H9 (cell line): Measurements from ENCODE around the gene IFT81. TPM values are rescaled to one million over a fixed set of nuclear protein-coding genes. Genes with fewer than 3 reads are reported as not detected.
"Not testable (repeated sequence)": the region's sequence is repeated elsewhere in the genome, so short reads cannot be mapped to it uniquely, and the experiment has no call there.

Experiments
- DNase-seq: peaks from one replicate; pipeline ENCODE4 v3.0.0-alpha.2; 2017
- H2AFZ ChIP-seq: one replicate; pipeline ENCODE4 v1.6.1; 2013; ENCODE audit warnings: mild to moderate bottlenecking, low read length, control low read depth, moderate library complexity
- H2AK5ac ChIP-seq: 2 replicates; pipeline ENCODE4 v1.6.1; 2013; ENCODE audit warnings: low read length, control low read depth, mixed read lengths; ENCODE audit not compliant: insufficient read length
- H2BK120ac ChIP-seq: one replicate; pipeline ENCODE4 v1.6.1; 2013; ENCODE audit warnings: low read depth, mild to moderate bottlenecking, low read length, control low read depth, inconsistent platforms; ENCODE audit not compliant: poor library complexity, severe bottlenecking
- H2BK12ac ChIP-seq: 2 replicates; pipeline ENCODE4 v1.6.1; 2013; ENCODE audit warnings: low read length, control low read depth, mixed read lengths, low read depth; ENCODE audit not compliant: insufficient read length
- H2BK15ac ChIP-seq: 2 replicates; pipeline ENCODE4 v1.6.1; 2013; ENCODE audit warnings: low read depth, low read length, control low read depth
- H2BK20ac ChIP-seq: one replicate; pipeline ENCODE4 v1.6.1; 2013; ENCODE audit warnings: low read depth, mild to moderate bottlenecking, low read length, control low read depth, inconsistent platforms; ENCODE audit not compliant: poor library complexity, severe bottlenecking
- H2BK5ac ChIP-seq: 2 replicates; pipeline ENCODE4 v1.6.1; 2013; ENCODE audit warnings: low read length, control low read depth, mixed read lengths; ENCODE audit not compliant: insufficient read length
- H3K14ac ChIP-seq: 2 replicates; pipeline ENCODE4 v1.6.1; 2013; ENCODE audit warnings: low read length, control low read depth; ENCODE audit not compliant: insufficient read depth
- H3K18ac ChIP-seq: 2 replicates; pipeline ENCODE4 v1.6.1; 2013; ENCODE audit warnings: low read depth, mild to moderate bottlenecking, mixed read lengths, low read length, control low read depth; ENCODE audit not compliant: insufficient read length
- H3K23ac ChIP-seq: 2 replicates; pipeline ENCODE4 v1.6.1; 2013; ENCODE audit warnings: low read length, control low read depth, mixed read lengths, low read depth; ENCODE audit not compliant: insufficient read length
- H3K23me2 ChIP-seq: 2 replicates; pipeline ENCODE4 v1.6.1; 2013; ENCODE audit warnings: low read depth, mild to moderate bottlenecking, mixed read lengths, low read length, control low read depth; ENCODE audit not compliant: insufficient read length, poor library complexity, severe bottlenecking
- H3K27ac ChIP-seq: 2 replicates; pipeline ENCODE4 v1.5.1; 2013; ENCODE audit warnings: low read length, control low read depth, mixed read lengths, low read depth; ENCODE audit not compliant: insufficient read length
- H3K27me3 ChIP-seq: 2 replicates; pipeline ENCODE4 v1.6.1; 2013; ENCODE audit warnings: low read length, control low read depth, inconsistent platforms; ENCODE audit not compliant: insufficient read depth
- H3K4ac ChIP-seq: 2 replicates; pipeline ENCODE4 v1.6.1; 2013; ENCODE audit warnings: low read depth, mild to moderate bottlenecking, control low read depth, inconsistent platforms, low read length, moderate library complexity
- H3K4me1 ChIP-seq: 2 replicates; pipeline ENCODE4 v1.6.1; 2013; ENCODE audit warnings: low read length, control low read depth, inconsistent platforms; ENCODE audit not compliant: insufficient read depth
- H3K4me2 ChIP-seq: 2 replicates; pipeline ENCODE4 v1.6.1; 2013; ENCODE audit warnings: low read length, control low read depth, mixed read lengths; ENCODE audit not compliant: insufficient read length, insufficient read depth
- H3K56ac ChIP-seq: 2 replicates; pipeline ENCODE4 v1.6.1; 2013; ENCODE audit warnings: low read depth, mild to moderate bottlenecking, mixed read lengths, low read length, control low read depth; ENCODE audit not compliant: insufficient read length
- H3K79me1 ChIP-seq: 2 replicates; pipeline ENCODE4 v1.6.1; 2013; ENCODE audit warnings: low read depth, mild to moderate bottlenecking, moderate library complexity, low read length, control low read depth, inconsistent platforms; ENCODE audit not compliant: insufficient read depth, poor library complexity, severe bottlenecking
- H3K79me2 ChIP-seq: 2 replicates; pipeline ENCODE4 v1.6.1; 2013; ENCODE audit warnings: low read length, control low read depth, inconsistent platforms; ENCODE audit not compliant: insufficient read depth
- H3K9ac ChIP-seq: 2 replicates; pipeline ENCODE4 v1.6.1; 2013; ENCODE audit warnings: low read length, control low read depth, mixed read lengths; ENCODE audit not compliant: insufficient read length; ENCODE audit errors: extremely low read depth
- H3K9me3 ChIP-seq: one replicate; pipeline ENCODE4 v1.6.1; 2013; ENCODE audit warnings: low read depth, low read length, inconsistent platforms; ENCODE audit not compliant: control insufficient read depth
- H3T11ph ChIP-seq: one replicate; pipeline ENCODE4 v1.6.1; 2013; ENCODE audit warnings: mild to moderate bottlenecking, low read length, control low read depth, inconsistent platforms
- H4K20me1 ChIP-seq: one replicate; pipeline ENCODE4 v1.6.1; 2013; ENCODE audit not compliant: control insufficient read depth, insufficient read length, insufficient read depth
- H4K5ac ChIP-seq: 2 replicates; pipeline ENCODE4 v1.6.1; 2013; ENCODE audit warnings: low read depth, mild to moderate bottlenecking, mixed read lengths, low read length, control low read depth; ENCODE audit not compliant: insufficient read length
- H4K8ac ChIP-seq: replicated peaks from 2 replicates; pipeline ENCODE4 v1.6.1; 2013; ENCODE audit warnings: low read length, control low read depth, mixed read lengths, low read depth; ENCODE audit not compliant: insufficient read length
- H4K91ac ChIP-seq: 2 replicates; pipeline ENCODE4 v1.6.1; 2013; ENCODE audit warnings: low read depth, mild to moderate bottlenecking, moderate library complexity, mixed read lengths, low read length, control low read depth; ENCODE audit not compliant: insufficient read length
- H3K27ac Mint-ChIP-seq, 3 experiments: 2 replicates in 2 of 3; 3 replicates in 1 of 3; pipeline ENCODE4 v1.8.0; 2020 to 2021; ENCODE audit warnings: mixed read lengths in 3 of 3, mild to moderate bottlenecking in 1 of 3, moderate library complexity in 1 of 3
- H3K27me3 Mint-ChIP-seq: 2 replicates; pipeline ENCODE4 v1.8.0; 2021; ENCODE audit warnings: low read depth, mild to moderate bottlenecking, moderate library complexity, mixed read lengths
- H3K36me3 Mint-ChIP-seq, 3 experiments: 2 replicates in 2 of 3; 3 replicates in 1 of 3; pipeline ENCODE4 v1.8.0; 2020 to 2021; ENCODE audit warnings: low read depth in 3 of 3, mixed read lengths in 3 of 3; ENCODE audit not compliant: insufficient read depth in 1 of 3
- H3K4me1 Mint-ChIP-seq, 2 experiments: 2 replicates each; pipeline ENCODE4 v1.8.0; 2020; ENCODE audit warnings: mixed read lengths in 2 of 2
- H3K4me3 Mint-ChIP-seq, 2 experiments: 2 replicates in 1 of 2; 3 replicates in 1 of 2; pipeline ENCODE4 v1.8.0; 2020 to 2021; ENCODE audit warnings: mild to moderate bottlenecking in 2 of 2, mixed read lengths in 2 of 2, moderate library complexity in 1 of 2
- H3K9me3 Mint-ChIP-seq, 2 experiments: 2 replicates in 1 of 2; 3 replicates in 1 of 2; pipeline ENCODE4 v1.8.0; 2020; ENCODE audit warnings: mild to moderate bottlenecking in 2 of 2, mixed read lengths in 2 of 2, moderate library complexity in 1 of 2
- WGBS: extraction: QIAGEN DNeasy Blood & Tissue Kit; methylation state at CpG from one replicate; pipeline ENCODE4 v1.1.7; 2013; ENCODE audit warnings: missing lambda C conversion rate, low lambda C conversion rate, mixed read lengths; ENCODE audit not compliant: insufficient read length; ENCODE audit errors: extremely low coverage; 5-methylcytosine and 5-hydroxymethylcytosine counted together
- total RNA-seq: library from RNA; stranded (reverse); gene quantifications from 2 replicates; pipeline ENCODE4 v1.2.1, GENCODE V29; 2021
- TF ChIP-seq, protein P1 (sequence below): fragments of 200-600 bp; sonication (generic); conservative IDR thresholded peaks from 3 replicates; pipeline ENCODE4 v1.8.0; 2021; ENCODE audit warnings: antibody characterized with exemption, mild to moderate bottlenecking

The IFT81 gene
- total RNA-seq, 1 experiment from 2014 or later: 9.3 TPM

DNA sequence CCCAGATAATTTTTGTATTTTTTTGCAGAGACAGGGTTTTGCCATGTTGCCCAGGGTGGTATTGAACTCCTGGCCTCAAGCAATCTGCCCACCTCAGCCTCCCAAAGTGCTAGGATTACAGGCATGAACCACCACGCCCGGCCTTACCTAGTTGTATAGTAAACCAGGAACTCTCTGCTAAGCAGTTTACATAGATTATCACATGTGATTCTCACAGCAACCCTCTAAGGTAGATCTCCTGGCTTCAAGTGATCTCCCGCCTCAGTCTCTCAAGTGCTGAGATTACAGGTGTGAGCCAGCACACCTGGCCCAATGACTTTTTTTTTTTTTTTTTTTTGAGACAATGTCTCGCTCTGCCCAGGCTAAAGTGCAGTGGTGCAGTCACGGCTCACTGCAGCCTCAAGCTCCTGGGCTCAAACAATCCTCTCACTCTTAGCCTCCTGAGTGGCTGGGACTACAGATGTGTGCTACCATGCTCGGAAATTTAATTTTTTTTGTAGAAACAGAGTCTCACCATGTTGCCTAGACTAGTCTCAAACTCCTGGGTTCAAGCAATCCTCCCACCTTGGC is 130.9 kb downstream of the IFT81 start:
- Histone ChIP-seq H3K79me2 (no peaks in the 10 kb centered on the region), H4K5ac (no peak overlapping the region), H3K18ac (no peak overlapping the region), H3K27ac (no peak overlapping the region), H2BK12ac (no peak overlapping the region), H3K27me3 (no peaks in the 10 kb centered on the region), H3K56ac (no peak overlapping the region), H2BK5ac (no peak overlapping the region), H2BK120ac (no peak overlapping the region), H3K4me1 (no peaks in the 10 kb centered on the region), H3K4ac (no peak overlapping the region), H3K9me3 (no peaks in the 10 kb centered on the region), H2BK15ac (no peak overlapping the region), H2AK5ac (no peak overlapping the region), H4K91ac (no peak overlapping the region), H3K4me2 (no peak overlapping the region), H2BK20ac (no peak overlapping the region), H2AFZ (no peak overlapping the region), H4K8ac (no peak overlapping the region), H3K23me2 (no peaks in the 10 kb centered on the region), H3T11ph (no peak overlapping the region), H3K23ac (no peak overlapping the region), H3K14ac (no peak overlapping the region), H4K20me1 (no peaks in the 10 kb centered on the region), H3K79me1 (no peaks in the 10 kb centered on the region), H3K9ac (no peak overlapping the region)
- DNase-seq: peak; percentile 11
- H3K36me3 Mint-ChIP-seq: no peaks in the 10 kb centered on the region
- TF ChIP-seq, protein P1, sequence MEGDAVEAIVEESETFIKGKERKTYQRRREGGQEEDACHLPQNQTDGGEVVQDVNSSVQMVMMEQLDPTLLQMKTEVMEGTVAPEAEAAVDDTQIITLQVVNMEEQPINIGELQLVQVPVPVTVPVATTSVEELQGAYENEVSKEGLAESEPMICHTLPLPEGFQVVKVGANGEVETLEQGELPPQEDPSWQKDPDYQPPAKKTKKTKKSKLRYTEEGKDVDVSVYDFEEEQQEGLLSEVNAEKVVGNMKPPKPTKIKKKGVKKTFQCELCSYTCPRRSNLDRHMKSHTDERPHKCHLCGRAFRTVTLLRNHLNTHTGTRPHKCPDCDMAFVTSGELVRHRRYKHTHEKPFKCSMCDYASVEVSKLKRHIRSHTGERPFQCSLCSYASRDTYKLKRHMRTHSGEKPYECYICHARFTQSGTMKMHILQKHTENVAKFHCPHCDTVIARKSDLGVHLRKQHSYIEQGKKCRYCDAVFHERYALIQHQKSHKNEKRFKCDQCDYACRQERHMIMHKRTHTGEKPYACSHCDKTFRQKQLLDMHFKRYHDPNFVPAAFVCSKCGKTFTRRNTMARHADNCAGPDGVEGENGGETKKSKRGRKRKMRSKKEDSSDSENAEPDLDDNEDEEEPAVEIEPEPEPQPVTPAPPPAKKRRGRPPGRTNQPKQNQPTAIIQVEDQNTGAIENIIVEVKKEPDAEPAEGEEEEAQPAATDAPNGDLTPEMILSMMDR: no peak
- peaks cover 7 to 14% of the 10 kb centered on the region in 2 experiments for H3K4me1 Mint-ChIP-seq
- H3K27me3 Mint-ChIP-seq: peaks cover 2% of the 10 kb centered on the region; the same call in 1 of the 2 replicates
- no peak overlapping the region for H3K27ac Mint-ChIP-seq
- no peaks in the 10 kb centered on the region for H3K9me3 Mint-ChIP-seq
- no CpG with 5 or more reads among the region's 6 CpGs for WGBS
- no peak overlapping the region for H3K4me3 Mint-ChIP-seq

DNA sequence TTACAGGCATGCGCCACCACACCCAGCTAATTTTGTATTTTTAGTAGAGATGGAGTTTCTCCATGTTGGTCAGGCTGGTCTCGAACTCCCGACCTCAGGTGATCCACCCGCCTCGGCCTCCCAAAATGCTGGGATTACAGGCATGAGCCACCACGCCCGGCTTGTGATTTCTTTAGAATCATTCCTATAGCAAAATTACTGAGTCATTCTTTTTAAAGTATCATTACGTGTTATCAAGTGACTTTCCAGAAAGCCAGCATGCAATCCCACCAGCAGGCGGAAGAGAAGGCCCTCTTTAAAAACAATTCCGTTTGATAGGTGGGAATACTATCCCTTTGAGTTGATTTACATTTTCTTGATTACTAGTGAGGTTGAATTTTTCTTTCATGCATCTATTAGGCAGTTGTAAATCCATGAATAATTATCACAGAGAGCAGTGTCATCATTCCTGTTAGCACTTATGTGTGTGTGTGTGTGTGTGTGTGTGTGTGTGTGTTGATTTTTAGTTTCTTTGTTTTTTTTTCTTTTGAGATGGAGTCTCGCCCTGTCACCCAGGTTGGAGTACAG is 131.8 kb downstream of the IFT81 start:
- not testable (repeated sequence) for H3K79me2 ChIP-seq, H3K4me1 Mint-ChIP-seq, DNase-seq, H3K9ac ChIP-seq, H3K36me3 Mint-ChIP-seq, H3T11ph ChIP-seq, H3K4me2 ChIP-seq, H3K27me3 Mint-ChIP-seq, H3K23ac ChIP-seq, H3K27ac Mint-ChIP-seq, H2AFZ ChIP-seq, H2BK5ac ChIP-seq, H4K5ac ChIP-seq, H2BK15ac ChIP-seq, H3K4me1 ChIP-seq, H3K4ac ChIP-seq, H2BK20ac ChIP-seq, H3K18ac ChIP-seq, H4K8ac ChIP-seq, H2AK5ac ChIP-seq, H3K9me3 ChIP-seq, H3K27me3 ChIP-seq, H3K23me2 ChIP-seq, H3K79me1 ChIP-seq, H3K27ac ChIP-seq, H2BK12ac ChIP-seq, H2BK120ac ChIP-seq, H3K14ac ChIP-seq, H4K20me1 ChIP-seq, H4K91ac ChIP-seq, H3K56ac ChIP-seq, H3K4me3 Mint-ChIP-seq, H3K9me3 Mint-ChIP-seq
- WGBS: no CpG with 5 or more reads among the region's 11 CpGs
